OCI-LY7 (cell line): ENCODE measurements around the gene FKBP2. TPM values are rescaled to one million over a fixed set of nuclear protein-coding genes. Genes with fewer than 3 reads are reported as not detected.

Experiments used
- BruUV-seq: library from RNA; stranded (reverse); fragments of 400-500 nt; replicated peaks from 2 replicates; lab custom pipeline; 2021; lab: Mats Ljungman, UMichigan
- CTCF ChIA-PET: fragments of 300-600 bp; sonication (Branson Sonifier 250); formaldehyde crosslinking; loops from one replicate; lab custom pipeline; 2022; ENCODE audit warnings: antibody characterized with exemption; ENCODE audit not compliant: unreplicated experiment; lab: Charles Lee
- POLR2A ChIA-PET: fragments of 300-600 bp; sonication (Branson Sonifier 250); formaldehyde crosslinking; loops from one replicate; lab custom pipeline; 2022; ENCODE audit warnings: antibody characterized with exemption; lab: Charles Lee
- DNase-seq: peaks from one replicate; pipeline ENCODE4 v3.0.0-alpha.2; 2015; ENCODE audit warnings: low spot score
- H2AFZ ChIP-seq: fragments of 200-600 bp; sonication (generic), shearing (Covaris generic); 2 replicates; pipeline ENCODE4 v1.6.1; 2014; ENCODE audit warnings: mild to moderate bottlenecking, antibody characterized with exemption, low read length, moderate library complexity
- H3K27ac ChIP-seq: fragments of 200-600 bp; sonication (generic); 2 replicates; pipeline ENCODE4 v1.5.1; 2014; ENCODE audit warnings: mixed run types, low read depth, mild to moderate bottlenecking, moderate library complexity, low read length, inconsistent platforms; ENCODE audit not compliant: poor library complexity, severe bottlenecking
- H3K36me3 ChIP-seq: fragments of 200-600 bp; sonication (generic); 2 replicates; pipeline ENCODE4 v1.6.1; 2014; ENCODE audit warnings: mild to moderate bottlenecking, antibody characterized with exemption, low read length, moderate library complexity, mixed read lengths; ENCODE audit not compliant: insufficient read depth
- H3K4me1 ChIP-seq: fragments of 200-600 bp; sonication (generic); 2 replicates; pipeline ENCODE4 v1.5.1; 2014; ENCODE audit warnings: mild to moderate bottlenecking, low read length; ENCODE audit not compliant: insufficient read depth, poor library complexity, severe bottlenecking
- H3K4me2 ChIP-seq: fragments of 200-600 bp; sonication (generic); 2 replicates; pipeline ENCODE4 v1.6.1; 2014; ENCODE audit warnings: mild to moderate bottlenecking, low read length
- H3K4me3 ChIP-seq: fragments of 200-600 bp; sonication (generic); 2 replicates; pipeline ENCODE4 v1.5.1; 2014; ENCODE audit warnings: mild to moderate bottlenecking, low read depth, low read length; ENCODE audit not compliant: poor library complexity, severe bottlenecking
- H3K79me2 ChIP-seq: fragments of 200-600 bp; sonication (generic); 2 replicates; pipeline ENCODE4 v1.6.1; 2016; ENCODE audit warnings: low read depth, mild to moderate bottlenecking, low read length, moderate library complexity, mixed read lengths; ENCODE audit not compliant: insufficient read depth
- H3K9me2 ChIP-seq: fragments of 200-600 bp; sonication (generic); 2 replicates; pipeline ENCODE4 v1.6.1; 2016; ENCODE audit warnings: mild to moderate bottlenecking, low read length, mixed read lengths; ENCODE audit not compliant: insufficient read depth
- H3K9me3 ChIP-seq: fragments of 200-600 bp; sonication (generic); 2 replicates; pipeline ENCODE4 v1.6.1; 2014; ENCODE audit warnings: mild to moderate bottlenecking, mixed run types, low read length, mixed read lengths
- H4K20me1 ChIP-seq: fragments of 200-600 bp; sonication (generic); 2 replicates; pipeline ENCODE4 v1.6.1; 2014; ENCODE audit warnings: mild to moderate bottlenecking, antibody characterized with exemption, low read length, moderate library complexity, mixed read lengths; ENCODE audit not compliant: insufficient read depth
- EZH2phosphoT487 ChIP-seq: fragments of 200-600 bp; sonication (generic); IDR thresholded peaks from 2 replicates; pipeline ENCODE4 v1.6.1; 2018; ENCODE audit warnings: low read depth, borderline replicate concordance, mild to moderate bottlenecking, mixed run types, antibody characterized with exemption, low read length, moderate library complexity, mixed read lengths
- intact Hi-C: fragments of 100-400 bp; cut with micrococcal nuclease; formaldehyde crosslinking; loops from one replicate; pipeline ENCODE4 v1.10.0; 2022; ENCODE audit not compliant: unreplicated experiment
- total RNA-seq, 2 experiments: library from RNA; depleted of rRNA in 1 of 2; stranded (reverse); fragments of >200 nt in 1 of 2; shearing (Covaris generic) in 1 of 2; gene quantifications; 2 replicates each; pipeline ENCODE4 v1.2.3, GENCODE V29; 2014 to 2022
- TF ChIP-seq, protein P1 (sequence below): fragments of 200-600 bp; sonication (generic); conservative IDR thresholded peaks from 2 replicates; pipeline ENCODE4 v1.5.1; 2014; ENCODE audit warnings: mild to moderate bottlenecking, antibody characterized with exemption, low read length, moderate library complexity, mixed read lengths

The FKBP2 gene
- total RNA-seq, 2 experiments from 2014 or later: 45.5 to 57.3 TPM

DNA sequence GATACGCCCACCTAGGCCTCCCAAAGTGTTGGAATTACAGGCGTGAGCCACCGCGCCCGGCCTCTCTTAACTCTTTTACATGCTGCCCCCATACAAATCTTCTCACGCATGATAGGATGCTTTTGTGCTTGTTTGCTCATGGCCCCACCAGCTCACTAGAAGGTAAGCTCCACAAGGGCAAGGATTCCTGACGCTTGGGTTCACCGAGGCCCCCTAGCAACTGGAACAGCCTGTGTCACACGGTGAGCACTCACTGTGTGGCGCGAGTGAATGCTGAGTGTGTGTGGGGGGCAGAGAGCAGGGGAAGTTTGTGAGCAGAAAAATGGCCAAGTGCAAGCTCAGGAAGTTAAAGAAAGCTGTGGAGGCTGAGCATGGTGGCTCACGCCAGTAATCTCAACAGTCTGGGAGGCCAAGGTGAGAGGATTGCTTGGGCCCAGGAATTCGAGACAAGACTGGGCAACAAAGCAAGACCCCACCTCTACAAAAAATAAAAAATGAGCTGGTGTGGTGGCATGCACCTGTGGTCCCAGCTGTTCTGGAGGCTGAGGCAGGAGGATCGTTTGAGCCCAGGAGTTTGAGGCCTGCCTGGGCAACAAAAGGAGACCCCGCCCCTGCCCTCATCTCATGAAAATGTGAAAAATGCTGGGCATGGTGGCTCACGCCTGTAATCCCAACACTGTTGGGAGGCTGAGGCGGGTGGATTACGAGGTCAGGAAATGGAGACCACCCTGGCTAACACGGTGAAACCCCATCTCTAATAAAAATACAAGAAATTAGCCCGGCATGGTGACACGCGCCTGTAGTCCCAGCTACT lies 41.3 kb downstream of the FKBP2 start:
- Histone ChIP-seq H4K20me1 (no peaks in the 10 kb centered on the region), H3K4me3 (no peak overlapping the region), H3K36me3 (peaks cover 6% of the 10 kb centered on the region), H3K79me2 (no peaks in the 10 kb centered on the region), H3K9me2 (no peaks in the 10 kb centered on the region), H3K4me2 (no peak overlapping the region), H3K27ac (no peak overlapping the region), H3K9me3 (no peaks in the 10 kb centered on the region), H2AFZ (no peak overlapping the region), H3K4me1 (peaks cover 14% of the 10 kb centered on the region)
- ChIA-PET POLR2A (interaction anchor here (2.6 kb wide), 1 partner anchor 75 kb away, joined by 8 read pairs; the partner anchor contains the start of gene FERMT3), CTCF (interaction anchor here (1.3 kb wide), 1 partner anchor 11 kb away, joined by 3 read pairs; no protein-coding TSS in a partner anchor)
- intact Hi-C loops: no loop called here
- BruUV-seq: no TSS peak
- no peak for TF ChIP-seq EZH2phosphoT487
- TF ChIP-seq, protein P1, sequence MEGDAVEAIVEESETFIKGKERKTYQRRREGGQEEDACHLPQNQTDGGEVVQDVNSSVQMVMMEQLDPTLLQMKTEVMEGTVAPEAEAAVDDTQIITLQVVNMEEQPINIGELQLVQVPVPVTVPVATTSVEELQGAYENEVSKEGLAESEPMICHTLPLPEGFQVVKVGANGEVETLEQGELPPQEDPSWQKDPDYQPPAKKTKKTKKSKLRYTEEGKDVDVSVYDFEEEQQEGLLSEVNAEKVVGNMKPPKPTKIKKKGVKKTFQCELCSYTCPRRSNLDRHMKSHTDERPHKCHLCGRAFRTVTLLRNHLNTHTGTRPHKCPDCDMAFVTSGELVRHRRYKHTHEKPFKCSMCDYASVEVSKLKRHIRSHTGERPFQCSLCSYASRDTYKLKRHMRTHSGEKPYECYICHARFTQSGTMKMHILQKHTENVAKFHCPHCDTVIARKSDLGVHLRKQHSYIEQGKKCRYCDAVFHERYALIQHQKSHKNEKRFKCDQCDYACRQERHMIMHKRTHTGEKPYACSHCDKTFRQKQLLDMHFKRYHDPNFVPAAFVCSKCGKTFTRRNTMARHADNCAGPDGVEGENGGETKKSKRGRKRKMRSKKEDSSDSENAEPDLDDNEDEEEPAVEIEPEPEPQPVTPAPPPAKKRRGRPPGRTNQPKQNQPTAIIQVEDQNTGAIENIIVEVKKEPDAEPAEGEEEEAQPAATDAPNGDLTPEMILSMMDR: no peak
- DNase-seq: no peak

DNA sequence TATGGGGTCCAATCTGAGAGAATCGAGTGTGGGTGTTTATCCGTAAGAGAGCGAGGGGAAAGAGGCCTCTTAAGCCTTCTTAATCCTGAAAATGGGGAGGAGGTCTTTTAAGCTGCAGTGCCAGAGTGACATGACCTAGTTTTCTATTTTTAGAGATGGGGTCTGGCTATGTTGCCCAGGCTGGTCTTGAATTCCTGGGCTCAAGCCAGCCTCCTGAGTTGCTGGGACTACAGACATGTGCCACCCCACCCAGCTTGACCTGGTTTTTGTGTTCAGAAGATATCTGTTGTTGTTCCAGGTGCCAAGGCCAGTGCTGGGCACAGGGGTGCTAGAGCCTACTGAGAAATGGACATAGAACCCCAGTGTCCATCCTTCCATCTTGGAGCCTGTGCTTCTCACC lies 42.2 kb downstream of the FKBP2 start:
- H3K27ac ChIP-seq: no peak overlapping the region
- H3K9me2 ChIP-seq: no peaks in the 10 kb centered on the region
- H3K9me3 ChIP-seq: no peaks in the 10 kb centered on the region
- H3K4me2 ChIP-seq: peak overlapping the region; percentile 20; the same call in 1 of the 2 replicates
- no peaks in the 10 kb centered on the region for H3K79me2 ChIP-seq
- TF ChIP-seq, protein P1: no peak
- no peak for TF ChIP-seq EZH2phosphoT487
- DNase-seq: no peak
- H3K4me3 ChIP-seq: no peak overlapping the region
- H2AFZ ChIP-seq: no peak overlapping the region
- H3K36me3 ChIP-seq: peaks cover 5% of the 10 kb centered on the region; the same call in 1 of the 2 replicates
- ChIA-PET CTCF (no interaction called here), POLR2A (interaction anchor here (1.1 to 2.6 kb wide), 3 partner anchors 13 to 97 kb away, joined by 3 to 8 read pairs (median 5); partner anchors contain the start of genes FERMT3 and STIP1)
- intact Hi-C loops: no loop called here
- no TSS peak for BruUV-seq
- H4K20me1 ChIP-seq: no peaks in the 10 kb centered on the region
- peaks cover 14% of the 10 kb centered on the region for H3K4me1 ChIP-seq
